Measurements from ENCODE around the gene SMARCA2.

DNA sequence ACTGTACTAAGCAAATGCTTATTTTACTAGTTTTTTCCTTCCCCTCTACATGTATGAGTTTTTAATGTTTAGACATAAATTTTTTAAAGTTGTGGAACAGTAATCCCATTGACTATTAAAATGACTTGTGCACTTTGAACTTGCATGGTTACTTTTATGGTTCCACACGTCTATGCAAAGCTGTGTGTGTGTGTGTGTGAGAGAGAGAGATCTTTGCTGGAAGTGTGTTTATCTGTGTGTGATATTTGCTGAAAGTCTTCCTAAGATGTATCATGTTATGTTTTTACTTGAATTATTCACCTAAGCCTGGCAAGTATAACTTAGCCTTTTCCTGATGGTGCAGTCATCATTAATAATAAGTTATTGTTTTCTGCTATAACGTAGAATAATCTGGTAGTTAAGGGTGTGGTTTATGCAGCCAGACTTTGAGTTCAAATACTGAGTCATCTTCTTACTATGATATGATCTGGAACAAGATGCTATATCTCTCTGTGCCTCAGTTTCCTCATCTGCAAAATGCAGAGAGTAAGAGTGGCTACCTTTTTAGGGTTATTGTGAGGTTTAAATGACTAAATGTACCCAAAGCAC lies 138.6 kb downstream of the SMARCA2 start:
- TF ChIP-seq TAF1 (IDR thresholded peaks at IDR 0.05; ENCODE audit: borderline replicate concordance, insufficient read depth, low read length) (no peak), SIN3A (IDR thresholded peaks at IDR 0.05; ENCODE audit: borderline replicate concordance, insufficient read depth, low read length) (no peak), POLR2AphosphoS5 (IDR thresholded peaks at IDR 0.05; ENCODE audit: low read depth, low read length) (no peak)
- TF ChIP-seq, protein P1, sequence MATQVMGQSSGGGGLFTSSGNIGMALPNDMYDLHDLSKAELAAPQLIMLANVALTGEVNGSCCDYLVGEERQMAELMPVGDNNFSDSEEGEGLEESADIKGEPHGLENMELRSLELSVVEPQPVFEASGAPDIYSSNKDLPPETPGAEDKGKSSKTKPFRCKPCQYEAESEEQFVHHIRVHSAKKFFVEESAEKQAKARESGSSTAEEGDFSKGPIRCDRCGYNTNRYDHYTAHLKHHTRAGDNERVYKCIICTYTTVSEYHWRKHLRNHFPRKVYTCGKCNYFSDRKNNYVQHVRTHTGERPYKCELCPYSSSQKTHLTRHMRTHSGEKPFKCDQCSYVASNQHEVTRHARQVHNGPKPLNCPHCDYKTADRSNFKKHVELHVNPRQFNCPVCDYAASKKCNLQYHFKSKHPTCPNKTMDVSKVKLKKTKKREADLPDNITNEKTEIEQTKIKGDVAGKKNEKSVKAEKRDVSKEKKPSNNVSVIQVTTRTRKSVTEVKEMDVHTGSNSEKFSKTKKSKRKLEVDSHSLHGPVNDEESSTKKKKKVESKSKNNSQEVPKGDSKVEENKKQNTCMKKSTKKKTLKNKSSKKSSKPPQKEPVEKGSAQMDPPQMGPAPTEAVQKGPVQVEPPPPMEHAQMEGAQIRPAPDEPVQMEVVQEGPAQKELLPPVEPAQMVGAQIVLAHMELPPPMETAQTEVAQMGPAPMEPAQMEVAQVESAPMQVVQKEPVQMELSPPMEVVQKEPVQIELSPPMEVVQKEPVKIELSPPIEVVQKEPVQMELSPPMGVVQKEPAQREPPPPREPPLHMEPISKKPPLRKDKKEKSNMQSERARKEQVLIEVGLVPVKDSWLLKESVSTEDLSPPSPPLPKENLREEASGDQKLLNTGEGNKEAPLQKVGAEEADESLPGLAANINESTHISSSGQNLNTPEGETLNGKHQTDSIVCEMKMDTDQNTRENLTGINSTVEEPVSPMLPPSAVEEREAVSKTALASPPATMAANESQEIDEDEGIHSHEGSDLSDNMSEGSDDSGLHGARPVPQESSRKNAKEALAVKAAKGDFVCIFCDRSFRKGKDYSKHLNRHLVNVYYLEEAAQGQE (IDR thresholded peaks at IDR 0.05; ENCODE audit: insufficient read depth in 1 of 2, low read depth in 2 of 2, low read length in 2 of 2), result no peak
